H9 (cell line): Measurements from ENCODE around the gene SIPA1. TPM values are rescaled to one million over a fixed set of nuclear protein-coding genes. Genes with fewer than 3 reads are reported as not detected.

ENCODE experiments used
- DNase-seq: peaks from one replicate; pipeline ENCODE4 v3.0.0-alpha.2; 2017
- H2AFZ ChIP-seq: one replicate; pipeline ENCODE4 v1.6.1; 2013; ENCODE audit warnings: mild to moderate bottlenecking, low read length, control low read depth, moderate library complexity
- H2AK5ac ChIP-seq: 2 replicates; pipeline ENCODE4 v1.6.1; 2013; ENCODE audit warnings: low read length, control low read depth, mixed read lengths; ENCODE audit not compliant: insufficient read length
- H2BK120ac ChIP-seq: one replicate; pipeline ENCODE4 v1.6.1; 2013; ENCODE audit warnings: low read depth, mild to moderate bottlenecking, low read length, control low read depth, inconsistent platforms; ENCODE audit not compliant: poor library complexity, severe bottlenecking
- H2BK12ac ChIP-seq: 2 replicates; pipeline ENCODE4 v1.6.1; 2013; ENCODE audit warnings: low read length, control low read depth, mixed read lengths, low read depth; ENCODE audit not compliant: insufficient read length
- H2BK15ac ChIP-seq: 2 replicates; pipeline ENCODE4 v1.6.1; 2013; ENCODE audit warnings: low read depth, low read length, control low read depth
- H2BK20ac ChIP-seq: one replicate; pipeline ENCODE4 v1.6.1; 2013; ENCODE audit warnings: low read depth, mild to moderate bottlenecking, low read length, control low read depth, inconsistent platforms; ENCODE audit not compliant: poor library complexity, severe bottlenecking
- H2BK5ac ChIP-seq: 2 replicates; pipeline ENCODE4 v1.6.1; 2013; ENCODE audit warnings: low read length, control low read depth, mixed read lengths; ENCODE audit not compliant: insufficient read length
- H3K14ac ChIP-seq: 2 replicates; pipeline ENCODE4 v1.6.1; 2013; ENCODE audit warnings: low read length, control low read depth; ENCODE audit not compliant: insufficient read depth
- H3K18ac ChIP-seq: 2 replicates; pipeline ENCODE4 v1.6.1; 2013; ENCODE audit warnings: low read depth, mild to moderate bottlenecking, mixed read lengths, low read length, control low read depth; ENCODE audit not compliant: insufficient read length
- H3K23ac ChIP-seq: 2 replicates; pipeline ENCODE4 v1.6.1; 2013; ENCODE audit warnings: low read length, control low read depth, mixed read lengths, low read depth; ENCODE audit not compliant: insufficient read length
- H3K23me2 ChIP-seq: 2 replicates; pipeline ENCODE4 v1.6.1; 2013; ENCODE audit warnings: low read depth, mild to moderate bottlenecking, mixed read lengths, low read length, control low read depth; ENCODE audit not compliant: insufficient read length, poor library complexity, severe bottlenecking
- H3K27ac ChIP-seq: 2 replicates; pipeline ENCODE4 v1.5.1; 2013; ENCODE audit warnings: low read length, control low read depth, mixed read lengths, low read depth; ENCODE audit not compliant: insufficient read length
- H3K27me3 ChIP-seq: 2 replicates; pipeline ENCODE4 v1.6.1; 2013; ENCODE audit warnings: low read length, control low read depth, inconsistent platforms; ENCODE audit not compliant: insufficient read depth
- H3K4ac ChIP-seq: 2 replicates; pipeline ENCODE4 v1.6.1; 2013; ENCODE audit warnings: low read depth, mild to moderate bottlenecking, control low read depth, inconsistent platforms, low read length, moderate library complexity
- H3K4me1 ChIP-seq: 2 replicates; pipeline ENCODE4 v1.6.1; 2013; ENCODE audit warnings: low read length, control low read depth, inconsistent platforms; ENCODE audit not compliant: insufficient read depth
- H3K4me2 ChIP-seq: 2 replicates; pipeline ENCODE4 v1.6.1; 2013; ENCODE audit warnings: low read length, control low read depth, mixed read lengths; ENCODE audit not compliant: insufficient read length, insufficient read depth
- H3K56ac ChIP-seq: 2 replicates; pipeline ENCODE4 v1.6.1; 2013; ENCODE audit warnings: low read depth, mild to moderate bottlenecking, mixed read lengths, low read length, control low read depth; ENCODE audit not compliant: insufficient read length
- H3K79me1 ChIP-seq: 2 replicates; pipeline ENCODE4 v1.6.1; 2013; ENCODE audit warnings: low read depth, mild to moderate bottlenecking, moderate library complexity, low read length, control low read depth, inconsistent platforms; ENCODE audit not compliant: insufficient read depth, poor library complexity, severe bottlenecking
- H3K79me2 ChIP-seq: 2 replicates; pipeline ENCODE4 v1.6.1; 2013; ENCODE audit warnings: low read length, control low read depth, inconsistent platforms; ENCODE audit not compliant: insufficient read depth
- H3K9ac ChIP-seq: 2 replicates; pipeline ENCODE4 v1.6.1; 2013; ENCODE audit warnings: low read length, control low read depth, mixed read lengths; ENCODE audit not compliant: insufficient read length; ENCODE audit errors: extremely low read depth
- H3K9me3 ChIP-seq: one replicate; pipeline ENCODE4 v1.6.1; 2013; ENCODE audit warnings: low read depth, low read length, inconsistent platforms; ENCODE audit not compliant: control insufficient read depth
- H3T11ph ChIP-seq: one replicate; pipeline ENCODE4 v1.6.1; 2013; ENCODE audit warnings: mild to moderate bottlenecking, low read length, control low read depth, inconsistent platforms
- H4K20me1 ChIP-seq: one replicate; pipeline ENCODE4 v1.6.1; 2013; ENCODE audit not compliant: control insufficient read depth, insufficient read length, insufficient read depth
- H4K5ac ChIP-seq: 2 replicates; pipeline ENCODE4 v1.6.1; 2013; ENCODE audit warnings: low read depth, mild to moderate bottlenecking, mixed read lengths, low read length, control low read depth; ENCODE audit not compliant: insufficient read length
- H4K8ac ChIP-seq: replicated peaks from 2 replicates; pipeline ENCODE4 v1.6.1; 2013; ENCODE audit warnings: low read length, control low read depth, mixed read lengths, low read depth; ENCODE audit not compliant: insufficient read length
- H4K91ac ChIP-seq: 2 replicates; pipeline ENCODE4 v1.6.1; 2013; ENCODE audit warnings: low read depth, mild to moderate bottlenecking, moderate library complexity, mixed read lengths, low read length, control low read depth; ENCODE audit not compliant: insufficient read length
- H3K27ac Mint-ChIP-seq, 3 experiments: 2 replicates in 2 of 3; 3 replicates in 1 of 3; pipeline ENCODE4 v1.8.0; 2020 to 2021; ENCODE audit warnings: mixed read lengths in 3 of 3, mild to moderate bottlenecking in 1 of 3, moderate library complexity in 1 of 3
- H3K27me3 Mint-ChIP-seq: 2 replicates; pipeline ENCODE4 v1.8.0; 2021; ENCODE audit warnings: low read depth, mild to moderate bottlenecking, moderate library complexity, mixed read lengths
- H3K36me3 Mint-ChIP-seq, 3 experiments: 2 replicates in 2 of 3; 3 replicates in 1 of 3; pipeline ENCODE4 v1.8.0; 2020 to 2021; ENCODE audit warnings: low read depth in 3 of 3, mixed read lengths in 3 of 3; ENCODE audit not compliant: insufficient read depth in 1 of 3
- H3K4me1 Mint-ChIP-seq, 2 experiments: 2 replicates each; pipeline ENCODE4 v1.8.0; 2020; ENCODE audit warnings: mixed read lengths in 2 of 2
- H3K4me3 Mint-ChIP-seq, 2 experiments: 2 replicates in 1 of 2; 3 replicates in 1 of 2; pipeline ENCODE4 v1.8.0; 2020 to 2021; ENCODE audit warnings: mild to moderate bottlenecking in 2 of 2, mixed read lengths in 2 of 2, moderate library complexity in 1 of 2
- H3K9me3 Mint-ChIP-seq, 2 experiments: 2 replicates in 1 of 2; 3 replicates in 1 of 2; pipeline ENCODE4 v1.8.0; 2020; ENCODE audit warnings: mild to moderate bottlenecking in 2 of 2, mixed read lengths in 2 of 2, moderate library complexity in 1 of 2
- WGBS: extraction: QIAGEN DNeasy Blood & Tissue Kit; methylation state at CpG from one replicate; pipeline ENCODE4 v1.1.7; 2013; ENCODE audit warnings: missing lambda C conversion rate, low lambda C conversion rate, mixed read lengths; ENCODE audit not compliant: insufficient read length; ENCODE audit errors: extremely low coverage; 5-methylcytosine and 5-hydroxymethylcytosine counted together
- total RNA-seq: library from RNA; stranded (reverse); gene quantifications from 2 replicates; pipeline ENCODE4 v1.2.1, GENCODE V29; 2021
- TF ChIP-seq, protein P1 (sequence below): fragments of 200-600 bp; sonication (generic); conservative IDR thresholded peaks from 3 replicates; pipeline ENCODE4 v1.8.0; 2021; ENCODE audit warnings: antibody characterized with exemption, mild to moderate bottlenecking

Gene SIPA1
- total RNA-seq, 1 experiment from 2014 or later = 32.0 TPM

DNA sequence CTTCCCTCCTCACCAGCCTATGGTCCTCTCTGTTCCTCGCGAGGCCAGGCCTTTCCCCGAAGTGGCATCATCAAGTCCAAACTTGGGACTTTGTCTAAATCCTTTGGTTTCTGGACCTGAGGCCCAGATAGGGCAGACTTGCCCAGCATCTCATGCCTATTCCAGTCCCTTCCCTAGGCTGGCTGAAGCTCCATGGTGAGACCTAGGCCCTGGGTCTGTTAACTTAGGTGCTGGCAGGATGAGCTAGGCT is 13.4 kb downstream of the SIPA1 start:
- no peak overlapping the region for H3K27ac ChIP-seq
- H3K4me1 Mint-ChIP-seq = peaks cover 20 to 23% of the 10 kb centered on the region in 2 experiments

More for the DNA sequence above, 13.4 kb downstream of the SIPA1 start:
- peaks cover 18 to 32% (median 20%) of the 10 kb centered on the region in 3 experiments for H3K36me3 Mint-ChIP-seq
- Histone ChIP-seq H3K14ac (no peak overlapping the region), H4K20me1 (no peaks in the 10 kb centered on the region), H2BK120ac (no peak overlapping the region), H2AK5ac (no peak overlapping the region), H3K4me1 (peaks cover 4% of the 10 kb centered on the region; the same call in 1 of the 2 replicates), H3K79me2 (no peaks in the 10 kb centered on the region), H3K23ac (no peak overlapping the region), H3K4me2 (no peak overlapping the region), H3T11ph (no peak overlapping the region), H2BK20ac (no peak overlapping the region), H3K27me3 (no peaks in the 10 kb centered on the region), H2BK5ac (no peak overlapping the region), H4K5ac (no peak overlapping the region), H2AFZ (no peak overlapping the region), H2BK12ac (no peak overlapping the region), H3K4ac (no peak overlapping the region), H3K56ac (no peak overlapping the region), H3K23me2 (peaks cover 7% of the 10 kb centered on the region), H3K18ac (no peak overlapping the region), H3K9ac (no peak overlapping the region), H3K79me1 (no peaks in the 10 kb centered on the region), H4K8ac (no peak overlapping the region), H4K91ac (no peak overlapping the region), H2BK15ac (no peak overlapping the region), H3K9me3 (no peaks in the 10 kb centered on the region)
- H3K9me3 Mint-ChIP-seq = no peaks in the 10 kb centered on the region; a peak in 1 of 5 replicates
- H3K4me3 Mint-ChIP-seq = peak overlapping the region; percentile 78 to 80; a peak in 3 of 5 replicates
- H3K27me3 Mint-ChIP-seq = peaks cover 3% of the 10 kb centered on the region
- H3K27ac Mint-ChIP-seq = no peak overlapping the region
- no CpG with 5 or more reads among the region's 3 CpGs for WGBS
- TF ChIP-seq, protein P1, sequence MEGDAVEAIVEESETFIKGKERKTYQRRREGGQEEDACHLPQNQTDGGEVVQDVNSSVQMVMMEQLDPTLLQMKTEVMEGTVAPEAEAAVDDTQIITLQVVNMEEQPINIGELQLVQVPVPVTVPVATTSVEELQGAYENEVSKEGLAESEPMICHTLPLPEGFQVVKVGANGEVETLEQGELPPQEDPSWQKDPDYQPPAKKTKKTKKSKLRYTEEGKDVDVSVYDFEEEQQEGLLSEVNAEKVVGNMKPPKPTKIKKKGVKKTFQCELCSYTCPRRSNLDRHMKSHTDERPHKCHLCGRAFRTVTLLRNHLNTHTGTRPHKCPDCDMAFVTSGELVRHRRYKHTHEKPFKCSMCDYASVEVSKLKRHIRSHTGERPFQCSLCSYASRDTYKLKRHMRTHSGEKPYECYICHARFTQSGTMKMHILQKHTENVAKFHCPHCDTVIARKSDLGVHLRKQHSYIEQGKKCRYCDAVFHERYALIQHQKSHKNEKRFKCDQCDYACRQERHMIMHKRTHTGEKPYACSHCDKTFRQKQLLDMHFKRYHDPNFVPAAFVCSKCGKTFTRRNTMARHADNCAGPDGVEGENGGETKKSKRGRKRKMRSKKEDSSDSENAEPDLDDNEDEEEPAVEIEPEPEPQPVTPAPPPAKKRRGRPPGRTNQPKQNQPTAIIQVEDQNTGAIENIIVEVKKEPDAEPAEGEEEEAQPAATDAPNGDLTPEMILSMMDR = no peak
- DNase-seq = no peak
